OCI-LY1 (cell line): Measurements from ENCODE around the gene EMC9.

ENCODE experiments used
- H2AFZ ChIP-seq: fragments of 200-600 bp; sonication (generic), shearing (Covaris generic); 2 replicates; pipeline ENCODE4 v1.6.0; 2014; ENCODE audit warnings: antibody characterized with exemption, mild to moderate bottlenecking, low read length
- H3F3A ChIP-seq: fragments of 200-600 bp; sonication (generic), shearing (Covaris generic); 2 replicates; pipeline ENCODE4 v1.6.0; 2014; ENCODE audit warnings: mild to moderate bottlenecking, antibody characterized with exemption, low read length, moderate library complexity; ENCODE audit not compliant: insufficient read depth
- H3K27ac ChIP-seq: fragments of 200-600 bp; sonication (generic); 2 replicates; pipeline ENCODE4 v1.5.1; 2014; ENCODE audit warnings: low read length, mixed run types, mild to moderate bottlenecking, low read depth; ENCODE audit not compliant: poor library complexity, severe bottlenecking
- H3K27me3 ChIP-seq: fragments of 200-600 bp; sonication (generic); 2 replicates; pipeline ENCODE4 v1.6.0; 2014; ENCODE audit warnings: antibody characterized with exemption, mild to moderate bottlenecking, low read length, moderate library complexity; ENCODE audit not compliant: insufficient read depth
- H3K36me3 ChIP-seq: fragments of 200-600 bp; sonication (generic); 2 replicates; pipeline ENCODE4 v1.6.1; 2014; ENCODE audit warnings: mild to moderate bottlenecking, antibody characterized with exemption, low read length, moderate library complexity, mixed read lengths; ENCODE audit not compliant: insufficient read depth
- H3K4me1 ChIP-seq: fragments of 200-600 bp; sonication (generic); 2 replicates; pipeline ENCODE4 v1.5.1; 2014; ENCODE audit warnings: mild to moderate bottlenecking, low read length, moderate library complexity; ENCODE audit not compliant: insufficient read depth, severe bottlenecking
- H3K4me2 ChIP-seq: fragments of 200-600 bp; sonication (generic), shearing (Covaris generic); 2 replicates; pipeline ENCODE4 v1.6.1; 2014; ENCODE audit warnings: low read length
- H3K4me3 ChIP-seq: fragments of 200-600 bp; sonication (generic); 2 replicates; pipeline ENCODE4 v1.5.1; 2014; ENCODE audit warnings: low read length, low read depth, mild to moderate bottlenecking, mixed read lengths; ENCODE audit not compliant: poor library complexity, severe bottlenecking
- H3K79me2 ChIP-seq: fragments of 200-600 bp; shearing (Covaris generic); 2 replicates; pipeline ENCODE4 v1.6.1; 2016; ENCODE audit warnings: mixed run types, low read length, mixed read lengths; ENCODE audit not compliant: insufficient read depth
- H3K9ac ChIP-seq: fragments of 200-600 bp; sonication (generic), shearing (Covaris generic); 2 replicates; pipeline ENCODE4 v1.6.1; 2014; ENCODE audit warnings: mild to moderate bottlenecking, low read length, mixed read lengths
- H3K9me2 ChIP-seq: fragments of 200-600 bp; sonication (generic), shearing (Covaris generic); 2 replicates; pipeline ENCODE4 v1.6.1; 2014; ENCODE audit warnings: low read depth, mild to moderate bottlenecking, low read length, mixed read lengths
- H3K9me3 ChIP-seq: fragments of 200-600 bp; shearing (Covaris generic); 2 replicates; pipeline ENCODE4 v1.6.1; 2014; ENCODE audit warnings: low read length, mixed read lengths
- H4K20me1 ChIP-seq: fragments of 200-600 bp; sonication (generic), shearing (Covaris generic); 2 replicates; pipeline ENCODE4 v1.6.0; 2016; ENCODE audit warnings: mild to moderate bottlenecking, low read length; ENCODE audit not compliant: insufficient read depth
- EZH2 ChIP-seq: fragments of 200-600 bp; sonication (generic), shearing (Covaris generic); IDR thresholded peaks from 2 replicates; pipeline ENCODE4 v1.8.0; 2017; ENCODE audit warnings: borderline replicate concordance, mixed run types, mild to moderate bottlenecking, antibody characterized with exemption, low read length, moderate library complexity, mixed read lengths
- TF ChIP-seq, protein P1 (sequence below): fragments of 200-600 bp; sonication (generic), shearing (Covaris generic); IDR thresholded peaks from 2 replicates; pipeline ENCODE4 v1.5.1; 2017; ENCODE audit warnings: mild to moderate bottlenecking, antibody characterized with exemption, low read length, moderate library complexity, mixed read lengths

Gene EMC9

DNA sequence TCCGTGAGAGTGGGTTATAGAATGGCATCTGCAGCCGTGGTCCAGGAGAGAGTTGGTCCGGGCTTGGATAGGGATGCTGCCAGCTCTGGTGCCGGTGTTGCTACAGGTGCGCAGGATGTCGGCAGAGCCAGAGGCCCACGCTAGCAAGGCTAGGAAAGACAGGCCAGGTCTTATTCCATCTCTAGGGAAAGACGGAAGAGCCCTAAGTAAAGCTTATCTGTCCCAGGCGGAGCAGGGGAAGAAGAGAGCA, 5.9 kb downstream of the EMC9 start:
- Histone ChIP-seq H3K36me3 (peaks cover 28% of the 10 kb centered on the region), H3K9me2 (no peaks in the 10 kb centered on the region), H3K4me1 (peaks cover 41% of the 10 kb centered on the region), H3K9ac (peak overlapping the region; percentile 94), H3K4me3 (peak overlapping the region; percentile 98), H3K79me2 (peaks cover 9% of the 10 kb centered on the region), H3K4me2 (peak overlapping the region; percentile 78), H4K20me1 (no peaks in the 10 kb centered on the region), H3K27me3 (no peaks in the 10 kb centered on the region), H3K9me3 (no peaks in the 10 kb centered on the region), H2AFZ (no peak overlapping the region; the same call in 1 of the 2 replicates), H3K27ac (no peak overlapping the region), H3F3A (no peaks in the 10 kb centered on the region)
- no peak for TF ChIP-seq EZH2
- TF ChIP-seq, protein P1, sequence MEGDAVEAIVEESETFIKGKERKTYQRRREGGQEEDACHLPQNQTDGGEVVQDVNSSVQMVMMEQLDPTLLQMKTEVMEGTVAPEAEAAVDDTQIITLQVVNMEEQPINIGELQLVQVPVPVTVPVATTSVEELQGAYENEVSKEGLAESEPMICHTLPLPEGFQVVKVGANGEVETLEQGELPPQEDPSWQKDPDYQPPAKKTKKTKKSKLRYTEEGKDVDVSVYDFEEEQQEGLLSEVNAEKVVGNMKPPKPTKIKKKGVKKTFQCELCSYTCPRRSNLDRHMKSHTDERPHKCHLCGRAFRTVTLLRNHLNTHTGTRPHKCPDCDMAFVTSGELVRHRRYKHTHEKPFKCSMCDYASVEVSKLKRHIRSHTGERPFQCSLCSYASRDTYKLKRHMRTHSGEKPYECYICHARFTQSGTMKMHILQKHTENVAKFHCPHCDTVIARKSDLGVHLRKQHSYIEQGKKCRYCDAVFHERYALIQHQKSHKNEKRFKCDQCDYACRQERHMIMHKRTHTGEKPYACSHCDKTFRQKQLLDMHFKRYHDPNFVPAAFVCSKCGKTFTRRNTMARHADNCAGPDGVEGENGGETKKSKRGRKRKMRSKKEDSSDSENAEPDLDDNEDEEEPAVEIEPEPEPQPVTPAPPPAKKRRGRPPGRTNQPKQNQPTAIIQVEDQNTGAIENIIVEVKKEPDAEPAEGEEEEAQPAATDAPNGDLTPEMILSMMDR = no peak

DNA sequence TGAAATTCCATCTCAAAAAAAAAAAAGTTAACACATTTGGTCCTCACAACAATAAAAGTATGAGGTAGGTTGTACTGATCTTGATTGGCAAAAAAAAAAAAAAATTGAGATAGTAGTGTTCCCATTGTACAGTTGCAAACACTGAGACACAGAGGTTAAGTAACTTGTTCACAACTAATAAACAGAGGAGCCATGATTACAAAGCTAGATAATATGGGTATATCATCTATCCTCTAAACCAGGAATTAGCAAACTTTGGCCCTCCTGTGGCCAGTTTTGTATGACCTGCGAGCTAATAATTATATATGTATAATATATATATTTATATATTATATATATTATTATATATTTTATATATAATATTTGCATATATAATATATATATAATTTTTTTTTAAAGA, 7.7 kb downstream of the EMC9 start:
- H3K4me2 ChIP-seq = no peak overlapping the region
- peaks cover 17% of the 10 kb centered on the region for H3K36me3 ChIP-seq
- TF ChIP-seq, protein P1 = no peak
- no peaks in the 10 kb centered on the region for H3F3A ChIP-seq
- no peaks in the 10 kb centered on the region for H3K27me3 ChIP-seq
- no peaks in the 10 kb centered on the region for H3K9me2 ChIP-seq
- no peaks in the 10 kb centered on the region for H3K79me2 ChIP-seq
- no peak overlapping the region for H3K27ac ChIP-seq
- no peak overlapping the region for H3K4me3 ChIP-seq
- H2AFZ ChIP-seq = no peak overlapping the region
- H3K9me3 ChIP-seq = no peaks in the 10 kb centered on the region
- H3K9ac ChIP-seq = no peak overlapping the region
- H3K4me1 ChIP-seq = peaks cover 29% of the 10 kb centered on the region
- H4K20me1 ChIP-seq = no peaks in the 10 kb centered on the region

DNA sequence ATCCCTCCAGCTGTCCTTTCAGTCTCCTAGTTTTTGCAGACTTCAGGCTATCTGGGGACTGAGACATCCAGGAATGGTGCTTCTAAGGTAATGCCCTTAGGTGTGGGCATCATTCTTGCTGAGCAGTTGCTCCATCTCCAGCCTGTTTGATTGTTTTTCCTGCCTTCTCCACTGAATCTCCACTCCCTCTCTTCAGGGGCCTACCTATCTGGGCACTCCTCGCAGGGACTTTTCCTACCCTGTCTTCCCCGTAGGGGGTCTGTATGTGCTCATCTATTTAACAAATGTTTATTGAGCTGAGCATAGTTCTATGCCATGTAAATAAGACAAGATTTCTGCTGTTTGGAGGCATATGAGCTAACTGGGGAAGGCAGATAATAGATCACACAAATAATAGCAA, 8.4 kb downstream of the EMC9 start:
- no peaks in the 10 kb centered on the region for H3F3A ChIP-seq
- no peak overlapping the region for H3K27ac ChIP-seq
- no peak overlapping the region for H3K4me3 ChIP-seq
- no peak for TF ChIP-seq EZH2
- TF ChIP-seq, protein P1 = no peak
- H3K9me3 ChIP-seq = no peaks in the 10 kb centered on the region
- H3K9me2 ChIP-seq = no peaks in the 10 kb centered on the region
- H3K36me3 ChIP-seq = peaks cover 9% of the 10 kb centered on the region
- H3K9ac ChIP-seq = no peak overlapping the region
- H2AFZ ChIP-seq = no peak overlapping the region
- H3K27me3 ChIP-seq = no peaks in the 10 kb centered on the region
- H3K79me2 ChIP-seq = no peaks in the 10 kb centered on the region
- no peaks in the 10 kb centered on the region for H4K20me1 ChIP-seq
- peaks cover 29% of the 10 kb centered on the region for H3K4me1 ChIP-seq
- no peak overlapping the region for H3K4me2 ChIP-seq
